ENCODE data around the gene CUX1.

- TF ChIP-seq PATZ1 (CRISPR knock-in tag; IDR thresholded peaks at IDR 0.05; ENCODE audit: borderline replicate concordance) (no peak), RARB (CRISPR knock-in tag; IDR thresholded peaks at IDR 0.05) (no peak), ZNF8 (CRISPR knock-in tag; IDR thresholded peaks at IDR 0.05) (no peak), CREB5 (CRISPR knock-in tag; IDR thresholded peaks at IDR 0.05; ENCODE audit: low read depth) (no peak), OSR1 (CRISPR knock-in tag; IDR thresholded peaks at IDR 0.05) (no peak), GLIS3 (CRISPR knock-in tag; IDR thresholded peaks at IDR 0.05) (no peak)
Measured at GRCh38 chr7:102178410-102178809, 361.0 kb downstream of the CUX1 start.

All from SK-N-SH treated with all-trans-retinoic acid at 6 μM for 48 hours (cell line).